A204.1 (cell line): ENCODE results near the gene MORN5.

Experiments used
- FAIRE-seq: peaks from 2 replicates; lab custom pipeline; 2012; peaks lifted over from hg19 to GRCh38; lab: Jason Lieb, UNC

The MORN5 gene

GRCh38 chr9:122192914-122193525, 33.3 kb downstream of the MORN5 start:
- no peak for FAIRE-seq

GRCh38 chr9:122193651-122194050, 33.9 kb downstream of the MORN5 start:
- no peak for FAIRE-seq

- no peak for FAIRE-seq
Observed at GRCh38 chr9:122195875-122196274, 36.2 kb downstream of the MORN5 start.

GRCh38 chr9:122197426-122197825, 37.7 kb downstream of the MORN5 start:
- FAIRE-seq = no peak

GRCh38 chr9:122197882-122198281, 38.2 kb downstream of the MORN5 start:
- no peak for FAIRE-seq

DNA sequence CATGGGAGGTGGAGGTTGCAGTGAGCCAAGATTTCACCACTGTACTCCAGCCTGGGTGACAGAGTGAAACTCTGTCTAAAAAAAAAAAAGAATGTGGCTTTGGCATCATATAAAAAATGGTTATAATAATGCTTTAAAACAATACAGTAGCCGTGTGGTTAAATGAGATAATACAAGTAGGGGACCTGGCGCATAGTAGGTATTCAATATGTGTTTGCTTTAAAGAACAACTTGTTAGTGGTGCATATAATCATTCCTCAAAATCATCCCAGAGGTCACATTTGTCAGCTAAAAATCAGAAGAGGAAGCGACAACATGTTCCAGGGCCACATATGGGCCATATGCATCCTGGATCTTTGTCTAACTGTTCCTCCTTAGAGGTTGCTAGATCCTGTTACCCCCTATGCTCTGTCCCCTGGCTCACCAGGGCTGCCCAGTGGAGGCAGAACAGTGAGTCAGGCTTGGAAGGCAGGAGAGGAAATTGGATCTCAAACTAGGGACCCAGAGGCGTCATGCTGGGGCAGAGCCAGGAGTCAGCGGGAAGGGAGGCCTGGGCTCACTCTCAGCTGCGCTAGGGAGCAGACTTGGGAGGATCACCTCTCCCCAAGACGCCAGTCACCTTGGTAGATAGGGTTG, 41.4 kb downstream of the MORN5 start:
- FAIRE-seq = no peak

DNA sequence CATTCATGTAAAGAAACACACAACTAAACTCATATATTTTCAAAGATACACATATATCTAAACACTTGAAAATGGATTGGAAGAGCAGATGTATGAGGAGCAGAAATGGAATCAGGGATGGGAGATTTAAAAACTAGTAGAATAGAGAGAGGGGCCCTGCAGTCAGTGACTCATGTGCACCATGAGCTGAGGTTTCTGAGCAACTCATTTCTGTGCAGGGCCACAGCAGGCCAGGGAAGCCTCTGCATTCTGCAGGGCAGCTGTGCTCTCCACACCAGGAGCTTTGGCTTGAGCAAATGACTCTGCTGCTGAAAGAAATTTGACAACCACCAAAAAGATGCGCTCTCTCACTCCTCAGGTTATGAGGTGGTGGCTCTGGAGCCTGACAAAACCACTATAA, 41.9 kb downstream of the MORN5 start:
- no peak for FAIRE-seq

- FAIRE-seq = no peak
Observed at GRCh38 chr9:122202111-122202510, 42.4 kb downstream of the MORN5 start.

GRCh38 chr9:122204055-122204454, 44.3 kb downstream of the MORN5 start:
- FAIRE-seq = no peak

- FAIRE-seq = no peak
Observed at GRCh38 chr9:122204491-122204890, 44.8 kb downstream of the MORN5 start.

DNA sequence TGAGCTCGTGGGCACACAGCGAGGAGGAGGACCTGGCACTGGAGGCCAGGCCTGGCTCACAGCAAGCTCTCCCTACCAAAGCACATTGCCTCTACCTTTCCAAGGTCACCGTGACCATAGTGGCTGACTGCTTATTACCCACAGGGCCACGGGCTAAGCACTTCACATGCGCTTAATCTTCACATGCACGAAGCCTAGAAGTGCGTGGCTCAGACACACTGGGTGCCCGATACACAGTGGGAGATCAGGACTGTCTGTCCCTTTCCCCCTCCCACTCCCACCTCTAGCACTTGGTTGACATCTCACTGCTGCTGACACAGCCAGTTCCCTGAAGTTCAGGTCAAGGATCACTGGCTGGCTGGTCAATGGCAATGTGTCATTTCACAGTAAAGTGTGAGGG, 45.5 kb downstream of the MORN5 start:
- FAIRE-seq = no peak

GRCh38 chr9:122206118-122207046, 46.7 kb downstream of the MORN5 start:
- no peak for FAIRE-seq

- FAIRE-seq = no peak
Observed at GRCh38 chr9:122207096-122207495, 47.4 kb downstream of the MORN5 start.

- FAIRE-seq = no peak
Observed at GRCh38 chr9:122209451-122209850, 49.7 kb downstream of the MORN5 start.

GRCh38 chr9:122212473-122213004, 52.8 kb downstream of the MORN5 start:
- no peak for FAIRE-seq

- no peak for FAIRE-seq
Observed at GRCh38 chr9:122213102-122213588, 53.4 kb downstream of the MORN5 start.

DNA sequence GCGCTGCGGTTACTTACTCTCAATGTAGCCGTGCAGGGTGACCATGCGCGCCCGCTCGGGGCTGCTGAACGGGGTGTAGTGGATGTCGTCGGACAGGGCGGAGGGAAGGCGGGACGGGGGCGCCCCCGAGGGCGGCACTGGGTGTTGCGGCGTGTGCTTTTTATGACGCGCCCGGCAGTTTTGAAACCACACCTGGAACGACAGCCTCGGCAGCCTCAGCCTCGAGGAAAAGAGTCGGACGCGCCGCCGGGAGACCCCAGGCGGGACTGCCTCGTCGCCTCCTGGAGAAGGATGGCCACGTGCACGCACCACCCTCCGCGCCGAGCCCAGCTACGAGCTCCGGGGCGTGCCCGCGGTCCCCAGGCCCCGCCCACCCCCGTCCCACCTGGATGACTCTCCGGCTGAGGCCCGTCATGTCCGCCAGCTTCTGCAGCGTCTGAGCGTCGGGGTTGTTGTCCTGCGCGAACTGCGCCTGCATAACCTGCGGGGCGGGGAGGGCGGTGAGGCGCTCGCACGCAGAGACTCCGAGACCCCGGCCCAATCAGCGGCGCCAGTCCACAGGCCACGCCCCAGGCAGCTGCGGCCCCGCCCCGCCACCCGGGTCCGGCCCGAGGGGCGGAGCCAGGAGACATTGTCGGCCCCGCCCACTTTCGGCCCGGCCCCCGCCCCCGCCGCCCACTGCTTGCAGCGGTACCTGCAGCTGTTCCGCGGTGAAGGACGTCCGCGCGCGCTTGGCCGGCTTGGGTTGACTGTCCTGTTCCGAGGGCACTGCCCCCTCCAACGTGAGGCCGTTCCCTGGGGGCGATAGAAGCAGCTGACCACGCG, 54.1 kb downstream of the MORN5 start:
- FAIRE-seq = no peak

DNA sequence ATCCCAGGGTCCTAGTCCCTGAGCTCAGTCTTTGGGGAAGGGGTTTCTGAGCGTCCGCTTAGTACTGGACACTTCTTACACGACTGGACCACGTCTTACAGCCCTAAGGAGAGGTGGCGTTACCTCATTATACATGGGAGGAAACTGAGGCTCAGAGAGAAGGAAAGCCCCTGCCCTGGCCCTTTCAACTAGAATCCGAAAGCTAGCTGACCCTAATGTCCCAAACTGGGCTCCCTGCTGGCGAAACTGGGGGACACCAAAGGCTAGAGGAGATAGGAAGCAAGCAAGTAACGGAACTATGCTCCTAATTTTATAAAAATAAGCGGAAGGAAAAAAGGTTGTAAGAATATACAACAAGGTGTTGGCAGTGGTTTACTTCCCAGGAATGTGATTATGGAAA, 54.8 kb downstream of the MORN5 start:
- FAIRE-seq = no peak

DNA sequence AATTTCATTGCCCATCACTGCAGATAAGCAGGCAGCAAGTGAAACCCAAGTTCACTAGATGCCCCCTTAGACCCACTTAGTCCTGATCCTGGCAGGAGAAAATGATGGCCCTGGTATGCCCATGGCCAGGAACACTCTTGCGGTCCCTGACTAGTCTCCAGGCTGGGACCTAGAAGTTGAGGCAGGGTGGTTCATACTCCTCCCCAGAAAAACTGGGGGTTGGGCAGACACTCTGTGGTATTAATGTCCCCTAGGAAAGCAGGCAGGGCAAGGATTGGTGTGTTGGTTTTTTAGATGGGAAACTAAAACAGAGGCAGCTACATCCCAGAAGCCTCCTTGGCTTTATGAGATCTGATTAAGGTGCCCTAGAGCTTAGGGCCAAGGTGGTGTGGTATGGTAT, 56.0 kb downstream of the MORN5 start:
- FAIRE-seq = no peak

- FAIRE-seq = no peak
Observed at GRCh38 chr9:122216138-122216797, 56.6 kb downstream of the MORN5 start.

GRCh38 chr9:122216798-122217418, 57.2 kb downstream of the MORN5 start:
- FAIRE-seq = no peak
